Measurements from ENCODE around the gene ARL6IP5. TPM values are rescaled to one million over a fixed set of nuclear protein-coding genes. Genes with fewer than 3 reads are reported as not detected.

ARL6IP5 gene
- total and polyA plus RNA-seq, 9 of the 15 experiments (the other 6 are each of a cell fraction or from before 2014, with no cell fraction given) = 10.3 to 54.0 (median 12.7) TPM

- TF ChIP-seq JUND (IDR thresholded peaks at IDR 0.05; ENCODE audit: borderline replicate concordance, low read depth, low read length) (0 out of 2 replicates have a peak, but pooled peaks have one; percentile 11), JUND (tag; IDR thresholded peaks at IDR 0.05; ENCODE audit: borderline replicate concordance, low read depth, low read length) (no peak), NCOA2 (IDR thresholded peaks at IDR 0.05; ENCODE audit: partially characterized antibody in 2 of 2) (peak in 1 of 2 experiments; percentile 37), FOSL1 (tag; conservative IDR thresholded peaks at IDR 0.05) (peak; percentile 32; the same call in 1 of the 2 replicates)
These were observed 3.3 kb downstream of the ARL6IP5 start (continued) for GRCh38 chr3:69088063-69088462.

- Histone ChIP-seq H3K9me3 (replicated peaks; ENCODE audit: control insufficient read depth, insufficient read depth, low read depth, low read length) (no peaks in the 10 kb centered on the region), H3K27me3 (ENCODE audit: control insufficient read depth in 2 of 2, insufficient read depth in 2 of 2, low read length in 2 of 2) (no peaks in the 10 kb centered on the region), H3K4me1 (replicated peaks in 1 of 2; ENCODE audit: control insufficient read depth in 2 of 2, insufficient read depth in 2 of 2, low read length in 2 of 2) (peaks cover 10 to 14% of the 10 kb centered on the region in 2 experiments), H3K79me2 (ENCODE audit: control insufficient read depth, insufficient read depth, low read length) (peaks cover 17% of the 10 kb centered on the region), H3K36me3 (ENCODE audit: control insufficient read depth, insufficient read depth, low read length) (no peaks in the 10 kb centered on the region), H4K20me1 (replicated peaks; ENCODE audit: control insufficient read depth, insufficient read depth, low read length) (no peaks in the 10 kb centered on the region), H2AFZ (ENCODE audit: low read depth, low read length) (no peak overlapping the region), H3K4me3 (no peak overlapping the region), H3K27ac (ENCODE audit: extremely low read depth, low read depth, low read length) (no peak overlapping the region), H3K9ac (ENCODE audit: insufficient read depth in 1 of 2, low read depth in 2 of 2, low read length in 2 of 2) (no peak overlapping the region), H3K4me2 (ENCODE audit: insufficient read depth, low read length) (no peak overlapping the region), H3K9me1 (ENCODE audit: control insufficient read depth, insufficient read depth, low read length) (no peaks in the 10 kb centered on the region)
- TF ChIP-seq RREB1 (CRISPR knock-in tag; IDR thresholded peaks at IDR 0.05) = no peak
- TF ChIP-seq NCOA1 (IDR thresholded peaks at IDR 0.05; ENCODE audit: low read depth) = no peak
- no peak for TF ChIP-seq U2AF2 (optimal IDR thresholded peaks at IDR 0.05; ENCODE audit: low read depth, low read length)
- no peak for TF ChIP-seq FOXO4 (CRISPR knock-in tag; IDR thresholded peaks at IDR 0.05)
- no peak for TF ChIP-seq SMARCB1 (IDR thresholded peaks at IDR 0.05; ENCODE audit: insufficient read length, low read depth)
- TF ChIP-seq E2F1 (CRISPR knock-in tag; IDR thresholded peaks at IDR 0.05) = no peak
- no peak for TF ChIP-seq DDX20 (tag; IDR thresholded peaks at IDR 0.05; ENCODE audit: low read depth)
- no peak for DNase-seq (ENCODE audit: extremely low read depth in 1 of 4, low spot score in 3 of 4)
- no TSS peak for BruUV-seq (replicated peaks)
- CTCF ChIA-PET (ENCODE audit: low intra/inter-chr PET ratio) = no interaction called here
- POLR2A ChIA-PET = interaction anchor here (2.7 kb wide), 1 partner anchor 11 kb away, joined by 17 read pairs; no protein-coding TSS in a partner anchor
- intact Hi-C loops (cut with micrococcal nuclease) = no loop called here
- 58% methylated on average over 2 of the region's 3 CpGs for WGBS (ENCODE audit: insufficient coverage, low coverage, missing lambda C conversion rate)
- FAIRE-seq = no peak
- no peak for ATAC-seq
- in situ Hi-C loops (cut with MboI) = no loop called here
These were observed 5.3 kb downstream of the ARL6IP5 start for GRCh38 chr3:69090021-69090420.

All from K562 (cell line).